GM06990 (cell line): ENCODE results near the gene OTC.

Source experiments
- DNase-seq: peaks from one replicate; pipeline ENCODE4 v3.0.0-alpha.2; 2011; ENCODE audit not compliant: insufficient read length; ENCODE audit errors: extremely low read depth
- H3K27me3 ChIP-seq: replicated peaks from 2 replicates; pipeline ENCODE4 v1.6.0; 2011; ENCODE audit warnings: low read length; ENCODE audit not compliant: control insufficient read depth, insufficient read depth
- H3K36me3 ChIP-seq: 2 replicates; pipeline ENCODE4 v1.5.1; 2011; ENCODE audit warnings: low read length; ENCODE audit not compliant: control insufficient read depth, insufficient read depth
- H3K4me3 ChIP-seq: replicated peaks from 2 replicates; pipeline ENCODE4 v1.5.1; 2011; ENCODE audit warnings: low read depth, mild to moderate bottlenecking, control low read depth, low read length
- TF ChIP-seq, protein P1 (sequence below): IDR thresholded peaks from 2 replicates; pipeline ENCODE4 v1.5.1; 2011; ENCODE audit warnings: low read length, control low read depth, mild to moderate bottlenecking, inconsistent platforms; ENCODE audit not compliant: insufficient read depth, poor library complexity, severe bottlenecking

Gene OTC

DNA sequence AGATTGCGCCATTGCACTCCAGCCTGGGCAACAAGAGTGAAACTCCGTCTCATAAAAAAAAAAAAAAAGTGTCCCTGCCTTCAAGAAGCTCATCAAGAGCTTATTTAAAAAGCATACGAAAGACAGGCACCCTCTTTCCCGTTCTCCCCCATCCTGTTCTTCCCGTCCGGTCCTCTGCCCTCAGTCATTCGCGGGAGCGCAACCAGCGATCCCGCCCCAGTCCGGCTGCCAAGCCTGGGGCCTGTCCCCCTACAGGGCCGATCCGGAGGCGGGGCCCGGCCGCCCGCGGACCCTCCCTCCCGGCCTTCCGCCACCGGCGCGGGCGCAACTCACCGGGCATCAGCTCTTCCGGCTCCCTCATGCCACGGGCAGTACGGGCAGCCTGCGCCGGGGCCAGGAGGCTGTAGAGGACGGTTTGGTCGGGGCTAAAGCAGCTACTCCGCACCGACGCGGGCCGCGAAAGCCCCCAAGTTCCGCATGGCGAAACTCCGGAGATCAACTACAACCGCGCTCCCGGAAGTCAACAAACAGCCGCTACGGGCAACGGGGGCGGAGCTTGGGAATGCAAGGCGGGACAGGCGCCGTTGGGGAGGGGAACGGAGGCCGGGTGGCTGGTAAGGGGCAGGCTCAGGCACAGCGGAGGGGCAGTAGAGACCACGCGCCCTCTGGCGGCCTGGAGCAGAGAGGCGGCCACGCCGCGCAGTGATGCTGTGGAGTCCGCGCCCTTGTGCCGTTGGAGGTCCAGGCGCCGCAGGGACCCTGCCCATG lies 25.2 kb upstream of the OTC start, which contains the start of gene RPGR:
TSS of gene RPGR (minus strand) at position 503 of the 768 bp plus-strand sequence. CDS start at position 361, 142 bp downstream.
- H3K4me3 ChIP-seq: peak within 1 kb of the TSS; percentile 65
- no peaks in the 10 kb centered on the region for H3K27me3 ChIP-seq
- no peaks in the 10 kb centered on the region for H3K36me3 ChIP-seq
- peak; percentile 92 for DNase-seq
- TF ChIP-seq, protein P1, sequence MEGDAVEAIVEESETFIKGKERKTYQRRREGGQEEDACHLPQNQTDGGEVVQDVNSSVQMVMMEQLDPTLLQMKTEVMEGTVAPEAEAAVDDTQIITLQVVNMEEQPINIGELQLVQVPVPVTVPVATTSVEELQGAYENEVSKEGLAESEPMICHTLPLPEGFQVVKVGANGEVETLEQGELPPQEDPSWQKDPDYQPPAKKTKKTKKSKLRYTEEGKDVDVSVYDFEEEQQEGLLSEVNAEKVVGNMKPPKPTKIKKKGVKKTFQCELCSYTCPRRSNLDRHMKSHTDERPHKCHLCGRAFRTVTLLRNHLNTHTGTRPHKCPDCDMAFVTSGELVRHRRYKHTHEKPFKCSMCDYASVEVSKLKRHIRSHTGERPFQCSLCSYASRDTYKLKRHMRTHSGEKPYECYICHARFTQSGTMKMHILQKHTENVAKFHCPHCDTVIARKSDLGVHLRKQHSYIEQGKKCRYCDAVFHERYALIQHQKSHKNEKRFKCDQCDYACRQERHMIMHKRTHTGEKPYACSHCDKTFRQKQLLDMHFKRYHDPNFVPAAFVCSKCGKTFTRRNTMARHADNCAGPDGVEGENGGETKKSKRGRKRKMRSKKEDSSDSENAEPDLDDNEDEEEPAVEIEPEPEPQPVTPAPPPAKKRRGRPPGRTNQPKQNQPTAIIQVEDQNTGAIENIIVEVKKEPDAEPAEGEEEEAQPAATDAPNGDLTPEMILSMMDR: peak; percentile 82

DNA sequence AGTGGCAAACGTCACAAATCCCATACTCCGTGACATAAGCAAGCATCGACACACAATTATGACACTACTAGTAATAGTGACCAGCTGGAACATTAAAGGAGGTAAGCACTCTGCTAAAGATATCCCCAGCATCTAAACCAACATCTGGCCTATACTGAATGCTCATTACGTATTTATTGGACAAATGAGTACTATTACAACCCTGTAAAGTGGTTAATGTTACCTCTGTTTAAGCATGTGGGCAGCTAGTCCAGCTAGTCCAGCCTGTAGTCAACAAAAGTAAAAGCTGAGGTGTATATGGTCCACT lies 24.7 kb upstream of the OTC start:
- no peaks in the 10 kb centered on the region for H3K27me3 ChIP-seq
- no peak for DNase-seq
- TF ChIP-seq, protein P1: no peak
- H3K4me3 ChIP-seq: peak overlapping the region; percentile 65
- no peaks in the 10 kb centered on the region for H3K36me3 ChIP-seq

- no peaks in the 10 kb centered on the region for H3K36me3 ChIP-seq
- TF ChIP-seq, protein P1: no peak
- peak; percentile 37 for DNase-seq
- H3K4me3 ChIP-seq: no peak overlapping the region
- no peaks in the 10 kb centered on the region for H3K27me3 ChIP-seq
Measured at GRCh38 chrX:38332505-38332904, 19.9 kb upstream of the OTC start.

DNA sequence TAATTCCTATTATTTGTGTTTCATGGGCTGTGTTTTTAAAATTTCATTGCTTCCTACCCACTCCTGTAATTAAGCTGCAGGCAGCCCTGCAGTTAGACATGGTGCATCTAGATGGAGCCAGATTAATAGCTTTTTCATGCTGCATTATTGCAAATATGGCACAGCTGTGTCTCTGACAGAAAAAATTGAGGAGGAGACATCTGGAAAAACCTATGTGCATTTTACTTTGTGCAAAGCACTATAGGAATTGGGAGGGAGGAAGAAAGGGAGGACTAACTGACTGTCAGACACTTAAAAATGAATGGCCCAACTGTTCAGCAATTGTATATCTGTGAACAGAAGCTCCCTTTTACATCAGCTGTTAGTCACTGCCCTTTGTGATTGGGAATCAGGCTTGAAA lies 17.0 kb upstream of the OTC start:
- TF ChIP-seq, protein P1: no peak
- DNase-seq: no peak
- Histone ChIP-seq H3K4me3 (no peak overlapping the region), H3K36me3 (no peaks in the 10 kb centered on the region), H3K27me3 (no peaks in the 10 kb centered on the region)

DNA sequence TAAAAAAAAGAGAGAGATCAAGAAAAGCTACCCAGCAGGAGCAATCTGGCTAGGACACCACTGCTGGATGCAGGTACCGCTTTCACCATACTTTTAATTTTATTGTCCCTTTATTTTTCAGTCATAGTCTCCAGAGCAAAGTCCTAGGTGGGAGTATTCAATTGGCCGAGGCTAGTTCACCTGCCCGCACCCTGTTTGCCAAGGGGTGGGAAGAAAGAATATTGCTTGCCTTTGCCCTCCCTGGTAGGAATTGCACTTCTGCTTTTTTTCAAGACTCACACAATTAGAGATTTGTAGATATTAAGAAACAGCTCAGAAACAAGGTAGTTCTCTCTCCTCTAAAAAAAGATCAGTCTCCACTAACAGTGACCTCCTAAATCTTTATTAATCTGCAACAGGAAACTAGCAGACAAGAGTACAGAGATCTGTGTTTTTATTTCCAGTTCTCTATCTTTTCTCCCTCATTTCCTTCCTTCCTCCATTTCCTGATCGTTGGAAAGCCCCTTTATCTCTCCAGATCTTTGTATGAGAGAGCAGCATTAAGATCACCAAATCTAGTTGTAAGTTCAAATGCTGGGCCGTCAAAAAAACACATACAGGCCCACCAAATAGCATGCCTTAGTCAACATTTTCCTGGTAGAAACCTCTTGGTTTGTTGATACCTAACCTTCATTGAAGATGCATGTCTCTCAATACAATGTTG lies 15.7 kb upstream of the OTC start:
- Histone ChIP-seq H3K27me3 (no peaks in the 10 kb centered on the region), H3K36me3 (no peaks in the 10 kb centered on the region), H3K4me3 (no peak overlapping the region)
- TF ChIP-seq, protein P1: no peak
- DNase-seq: no peak

- TF ChIP-seq, protein P1: no peak
- H3K27me3 ChIP-seq: no peaks in the 10 kb centered on the region
- H3K4me3 ChIP-seq: no peak overlapping the region
- no peak for DNase-seq
- no peaks in the 10 kb centered on the region for H3K36me3 ChIP-seq
Measured at GRCh38 chrX:38341442-38341841, 11.0 kb upstream of the OTC start.
